ENCODE results near the gene PATJ.
"Not testable (repeated sequence)": the region's sequence is repeated elsewhere in the genome, so short reads cannot be mapped to it uniquely, and the experiment has no call there.

Gene PATJ

DNA sequence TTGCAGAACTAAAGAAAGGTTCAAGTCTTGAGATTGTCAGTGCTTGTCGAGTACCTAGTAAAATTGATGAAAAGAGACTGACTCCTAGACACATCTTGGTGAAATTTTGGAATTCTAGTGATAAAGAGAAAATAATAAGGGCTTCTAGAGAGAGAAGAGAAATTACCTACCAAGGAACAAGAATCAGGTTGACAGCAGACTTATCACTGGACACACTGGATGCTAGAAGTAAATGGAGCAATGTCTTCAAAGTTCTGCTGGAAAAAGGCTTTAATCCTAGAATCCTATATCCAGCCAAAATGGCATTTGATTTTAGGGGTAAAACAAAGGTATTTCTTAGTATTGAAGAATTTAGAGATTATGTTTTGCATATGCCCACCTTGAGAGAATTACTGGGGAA, 468.7 kb downstream of the PATJ start:
- DNase-seq (ENCODE audit: low read depth), result no peak

DNA sequence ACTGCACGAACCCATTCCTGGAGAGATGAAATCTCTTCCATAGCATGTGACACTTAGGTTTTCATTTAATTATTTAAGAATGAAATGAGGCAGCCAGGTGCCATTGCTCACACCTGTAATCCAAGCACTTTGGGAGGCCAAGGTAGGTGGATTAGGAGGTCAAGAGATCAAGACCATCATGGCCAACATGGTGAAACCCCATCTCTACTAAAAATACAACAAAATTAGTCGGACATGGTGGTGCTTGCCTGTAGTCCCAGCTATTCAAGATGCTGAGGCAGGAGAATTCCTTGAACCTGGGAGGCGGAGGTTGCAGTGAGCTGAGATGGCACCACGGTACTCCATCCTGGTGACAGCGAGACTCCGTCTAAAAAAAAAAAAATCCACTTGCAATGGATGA, 470.1 kb downstream of the PATJ start:
- no peak for DNase-seq (ENCODE audit: low read depth)

DNA sequence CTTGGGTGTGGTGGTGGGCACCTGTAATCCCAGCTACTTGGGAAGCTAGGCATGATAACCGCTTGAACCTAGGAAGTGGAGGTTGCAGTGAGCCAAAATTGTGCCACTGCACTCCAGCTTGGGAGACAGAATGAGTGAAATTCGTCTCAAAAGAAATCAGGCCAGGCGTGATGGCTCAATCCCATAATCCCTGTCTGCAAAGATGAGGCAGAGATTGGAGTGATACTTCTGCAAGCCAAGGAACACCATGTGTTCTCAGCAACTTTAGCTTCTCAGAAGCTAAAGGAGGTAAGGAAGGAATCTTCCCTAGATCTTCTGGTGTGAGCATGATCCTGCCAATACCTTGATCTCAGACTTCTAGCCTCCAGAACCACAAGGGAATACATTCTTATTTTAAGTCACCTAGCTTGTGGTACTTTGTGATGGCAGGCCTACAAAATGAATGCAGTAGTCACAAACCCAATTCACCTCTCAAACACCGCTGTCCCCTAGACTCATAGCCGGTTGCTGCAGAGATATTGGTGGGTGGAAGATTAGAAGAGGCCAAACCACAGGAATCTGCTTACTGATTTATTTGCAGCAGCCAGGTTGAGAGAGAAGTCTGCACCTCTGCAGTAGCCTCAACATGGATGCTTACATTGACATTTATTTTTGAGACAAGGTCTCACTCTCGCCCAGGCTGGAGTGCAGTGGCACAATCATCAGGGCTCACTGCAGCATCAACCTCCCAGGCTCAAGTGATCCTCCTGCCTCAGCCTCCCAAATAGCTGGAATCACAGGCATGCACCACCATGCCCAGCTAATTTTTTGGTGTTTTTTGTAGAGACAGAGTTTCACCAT, 471.0 kb downstream of the PATJ start:
- DNase-seq (ENCODE audit: low read depth), result no peak

DNA sequence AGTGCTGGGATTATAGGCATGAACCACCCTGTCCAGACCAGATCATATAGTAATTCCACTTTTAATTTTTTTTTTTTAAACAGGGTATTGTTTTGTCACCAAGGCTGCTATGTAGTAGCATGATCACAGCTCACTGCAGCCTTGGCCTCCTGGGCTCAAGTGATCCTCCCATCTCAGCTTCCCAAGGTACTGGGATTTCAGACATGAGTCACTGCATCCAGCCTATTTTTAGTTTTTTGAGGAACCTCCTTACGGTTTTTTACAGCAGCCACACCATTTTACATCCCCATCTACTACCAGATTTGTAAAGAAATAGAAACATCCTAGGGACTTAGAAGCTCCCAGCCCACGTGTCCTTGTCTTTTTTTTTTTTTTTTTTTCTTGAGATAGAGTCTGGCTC, 476.3 kb downstream of the PATJ start:
- DNase-seq (ENCODE audit: low read depth), result no peak

DNA sequence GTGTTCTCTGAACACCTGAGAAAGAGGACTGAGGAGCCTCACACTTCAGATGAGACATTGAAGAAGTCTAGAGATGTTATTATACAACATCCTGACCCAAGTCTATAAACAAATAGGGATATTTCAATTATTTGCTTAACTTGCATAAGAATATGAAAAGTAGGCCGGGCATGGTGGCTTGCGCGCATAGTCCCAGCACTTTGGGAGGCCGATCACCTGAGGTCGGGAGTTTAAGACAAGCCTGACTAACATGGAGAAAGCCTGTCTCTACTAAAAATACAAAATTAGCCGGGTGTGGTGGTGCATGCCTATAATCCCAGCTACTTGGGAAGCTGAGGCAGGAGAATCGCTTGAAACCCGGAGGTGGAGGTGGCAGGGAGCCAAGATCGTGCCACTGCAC, 478.2 kb downstream of the PATJ start:
- not testable (repeated sequence) for DNase-seq (ENCODE audit: low read depth)

DNA sequence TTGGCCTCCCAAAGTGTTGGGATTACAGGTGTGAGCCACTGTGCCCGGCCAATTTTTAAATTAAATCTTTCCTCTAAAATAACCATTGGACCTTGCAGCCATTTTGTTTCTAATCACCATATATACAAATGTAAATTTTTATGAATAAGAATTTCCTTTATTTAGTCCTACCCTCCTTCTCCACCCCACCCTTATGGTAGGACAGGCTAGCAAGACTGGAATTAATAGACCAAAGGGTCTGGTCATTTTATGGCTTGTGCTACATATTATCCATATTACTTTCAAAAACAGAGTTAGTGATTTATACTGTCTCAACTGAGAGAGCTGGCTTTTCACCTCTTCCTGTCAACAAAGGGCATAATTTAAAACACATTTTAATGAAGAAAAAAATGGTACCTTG, 478.9 kb downstream of the PATJ start:
- no peak for DNase-seq (ENCODE audit: low read depth)

DNA sequence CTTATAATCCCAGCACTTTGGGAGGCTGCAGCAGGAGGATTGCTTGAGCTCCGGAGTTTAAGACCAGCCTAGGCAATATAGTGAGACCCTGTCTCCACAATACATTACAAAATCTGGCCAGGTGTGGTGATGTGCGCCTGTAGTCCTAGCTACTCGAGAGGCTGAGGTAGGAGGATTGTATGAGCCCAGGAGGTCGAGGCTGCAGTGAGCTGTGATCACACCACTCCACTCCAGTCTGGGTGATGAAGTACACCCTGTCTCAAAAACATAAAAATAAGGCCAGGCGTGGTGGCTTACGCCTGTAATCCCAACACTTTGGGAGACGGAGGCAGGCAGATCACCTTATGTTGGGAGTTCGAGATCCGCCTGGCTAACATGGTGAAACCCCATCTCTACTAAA, 480.0 kb downstream of the PATJ start:
- no peak for DNase-seq (ENCODE audit: low read depth)

DNA sequence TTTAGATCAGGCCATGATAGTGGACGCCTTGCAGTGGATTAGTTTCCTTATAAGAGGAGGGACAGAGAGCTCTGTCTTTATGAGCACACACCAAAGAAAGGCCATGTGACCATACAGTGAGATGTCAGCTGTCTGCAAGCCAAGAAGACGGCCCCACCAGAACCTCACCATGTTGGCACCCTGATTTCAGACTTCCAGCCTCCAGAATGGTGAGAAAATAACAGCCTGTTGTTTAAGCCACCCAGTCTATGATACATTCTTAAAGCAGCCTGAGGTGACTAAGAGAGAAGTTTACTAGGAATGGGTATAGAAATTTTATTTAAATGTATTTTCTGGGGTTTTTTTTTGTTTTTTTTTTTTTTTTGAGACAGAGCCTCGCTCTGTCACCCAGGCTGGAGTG, 481.9 kb downstream of the PATJ start:
- no peak for DNase-seq (ENCODE audit: low read depth)

DNA sequence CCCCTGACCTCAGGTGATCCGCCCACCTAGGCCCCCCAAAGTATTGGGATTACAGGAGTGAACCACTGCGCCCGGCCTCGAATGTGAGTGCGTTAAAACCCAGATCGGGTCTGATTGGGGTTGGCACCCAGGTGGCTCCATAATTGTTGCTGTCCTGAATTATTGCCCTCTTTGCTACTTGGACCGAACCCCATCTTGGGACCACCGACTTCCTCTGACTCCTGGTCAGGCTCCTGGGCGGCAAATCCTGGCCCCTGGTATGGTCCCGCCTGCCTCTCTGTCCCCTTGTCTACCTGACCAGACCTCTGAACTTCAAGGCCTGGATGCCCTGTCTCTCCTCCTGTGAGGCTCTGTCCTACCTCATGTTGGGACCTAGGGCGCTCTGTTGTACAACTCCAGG, 485.2 kb downstream of the PATJ start:
- DNase-seq (ENCODE audit: low read depth), result no peak

Data from HS-27A (cell line).